Fibroblast of lung (primary cell): ENCODE data around the gene ITGB8. TPM values are rescaled to one million over a fixed set of nuclear protein-coding genes. Genes with fewer than 3 reads are reported as not detected.

Source experiments
- DNase-seq, 2 donors: peaks; one replicate each; pipeline versions ENCODE4 v3.0.0 to v3.0.0-alpha.2; 2010; ENCODE audit warnings: low read depth in 2 of 2
- H2AFZ ChIP-seq: 2 replicates; pipeline ENCODE4 v1.5.1; 2012; ENCODE audit warnings: low read length, control low read depth, inconsistent platforms
- H3K27ac ChIP-seq: 2 replicates; pipeline ENCODE4 v1.5.1; 2011; ENCODE audit warnings: low read length, control low read depth; ENCODE audit not compliant: insufficient read depth
- H3K27me3 ChIP-seq: 2 replicates; pipeline ENCODE4 v1.5.1; 2011; ENCODE audit warnings: mild to moderate bottlenecking, low read length; ENCODE audit not compliant: control insufficient read depth, insufficient read depth
- H3K36me3 ChIP-seq: 2 replicates; pipeline ENCODE4 v1.5.1; 2011; ENCODE audit warnings: low read length; ENCODE audit not compliant: control insufficient read depth, insufficient read depth
- H3K4me1 ChIP-seq: 2 replicates; pipeline ENCODE4 v1.5.1; 2011; ENCODE audit warnings: low read length; ENCODE audit not compliant: control insufficient read depth, insufficient read depth; ENCODE audit errors: extremely low read depth
- H3K4me2 ChIP-seq: 2 replicates; pipeline ENCODE4 v1.5.1; 2011; ENCODE audit warnings: low read length, control low read depth; ENCODE audit not compliant: insufficient read depth; ENCODE audit errors: extremely low read depth
- H3K4me3 ChIP-seq, 4 experiments: fragments of 200-600 bp in 1 of 4; sonication (generic) in 1 of 4; replicated peaks in 1 of 4; 2 replicates each; pipeline ENCODE4 v1.5.1; 2011 to 2016; ENCODE audit warnings: low read length in 4 of 4, low read depth in 3 of 4, mild to moderate bottlenecking in 3 of 4, control low read depth in 2 of 4, inconsistent platforms in 1 of 4, mixed read lengths in 1 of 4; ENCODE audit not compliant: insufficient read depth in 1 of 4; ENCODE audit errors: control extremely low read depth in 1 of 4
- H3K79me2 ChIP-seq: 2 replicates; pipeline ENCODE4 v1.5.1; 2012; ENCODE audit warnings: mild to moderate bottlenecking, low read length, inconsistent platforms; ENCODE audit not compliant: control insufficient read depth, insufficient read depth
- H3K9ac ChIP-seq: 2 replicates; pipeline ENCODE4 v1.5.1; 2011; ENCODE audit warnings: mild to moderate bottlenecking, low read length, control low read depth; ENCODE audit not compliant: insufficient read depth
- H3K9me3 ChIP-seq: 2 replicates; pipeline ENCODE4 v1.5.1; 2012; ENCODE audit warnings: low read depth, low read length; ENCODE audit not compliant: control insufficient read depth, insufficient read depth
- H4K20me1 ChIP-seq: 2 replicates; pipeline ENCODE4 v1.5.1; 2011; ENCODE audit warnings: low read length; ENCODE audit not compliant: control insufficient read depth, insufficient read depth; ENCODE audit errors: extremely low read depth
- CTCF ChIP-seq, 2 donors: IDR thresholded peaks in 1 of 2; conservative IDR thresholded peaks in 1 of 2; 1 replicate in 1 of 2; 2 replicates in 1 of 2; pipeline ENCODE4 v1.5.1; 2011 to 2012; ENCODE audit warnings: low read length in 2 of 2, control low read depth in 1 of 2, inconsistent platforms in 1 of 2, low read depth in 1 of 2, mild to moderate bottlenecking in 1 of 2
- EZH2 ChIP-seq: IDR thresholded peaks from 2 replicates; pipeline ENCODE4 v1.5.1; 2012; ENCODE audit warnings: low read length, control low read depth, mild to moderate bottlenecking; ENCODE audit errors: missing control alignments
- polyA plus RNA-seq, 2 donors: library from polyadenylated mRNA; depleted of rRNA in 1 of 2; stranded (reverse) in 1 of 2; unstranded in 1 of 2; fragments of >200 nt; gene quantifications; 2 replicates each; pipeline ENCODE4 v1.2.1, GENCODE V29; 2011 to 2012; ENCODE audit warnings: missing spikeins in 1 of 2
- total RNA-seq: library from RNA; depleted of rRNA; stranded (reverse); fragments of >200 nt; gene quantifications from 2 replicates; pipeline ENCODE4 v1.2.1, GENCODE V29; 2014

The ITGB8 gene
- total and polyA plus RNA-seq, 2 donors (not counting 1 experiment from before 2014, with no cell fraction given) = 3.8 to 100 TPM

- Histone ChIP-seq H4K20me1 (no peaks in the 10 kb centered on the region), H3K4me1 (no peaks in the 10 kb centered on the region), H3K27me3 (no peaks in the 10 kb centered on the region), H3K36me3 (no peaks in the 10 kb centered on the region), H2AFZ (no peak overlapping the region), H3K4me2 (no peak overlapping the region), H3K27ac (no peak overlapping the region), H3K4me3 (no peak overlapping the region), H3K9me3 (no peaks in the 10 kb centered on the region), H3K79me2 (no peaks in the 10 kb centered on the region), H3K9ac (no peak overlapping the region)
- DNase-seq = peak in 1 of 2 donors; percentile 35
- no peak for TF ChIP-seq EZH2
- no peak for TF ChIP-seq CTCF (conservative IDR thresholded peaks at IDR 0.05 in 1 of 2, IDR thresholded peaks at IDR 0.05 in 1 of 2; ENCODE audit: low read depth in 1 of 2, low read length in 2 of 2)
These were observed 10.4 kb upstream of the ITGB8 start for GRCh38 chr7:20320322-20320721.

GRCh38 chr7:20320786-20321185 lies 9.9 kb upstream of the ITGB8 start:
- TF ChIP-seq EZH2 (no peak), CTCF (conservative IDR thresholded peaks at IDR 0.05 in 1 of 2, IDR thresholded peaks at IDR 0.05 in 1 of 2; ENCODE audit: low read depth in 1 of 2, low read length in 2 of 2) (no peak)
- Histone ChIP-seq H3K4me1 (no peaks in the 10 kb centered on the region), H3K9me3 (no peaks in the 10 kb centered on the region), H2AFZ (no peak overlapping the region), H3K27ac (no peak overlapping the region), H3K27me3 (no peaks in the 10 kb centered on the region), H3K36me3 (no peaks in the 10 kb centered on the region), H3K4me3 (no peak overlapping the region), H3K79me2 (no peaks in the 10 kb centered on the region), H3K4me2 (no peak overlapping the region), H4K20me1 (no peaks in the 10 kb centered on the region), H3K9ac (no peak overlapping the region)
- no peak for DNase-seq

- Histone ChIP-seq H3K27me3 (no peaks in the 10 kb centered on the region), H3K9me3 (no peaks in the 10 kb centered on the region), H4K20me1 (no peaks in the 10 kb centered on the region), H3K4me3 (no peak overlapping the region), H3K9ac (no peak overlapping the region), H3K36me3 (no peaks in the 10 kb centered on the region), H2AFZ (no peak overlapping the region), H3K4me1 (peaks cover 2% of the 10 kb centered on the region), H3K27ac (no peak overlapping the region), H3K79me2 (no peaks in the 10 kb centered on the region), H3K4me2 (no peak overlapping the region)
- TF ChIP-seq CTCF (conservative IDR thresholded peaks at IDR 0.05 in 1 of 2, IDR thresholded peaks at IDR 0.05 in 1 of 2; ENCODE audit: low read depth in 1 of 2, low read length in 2 of 2) (no peak), EZH2 (no peak)
- peak; percentile 35 to 89 for DNase-seq
These were observed 7.1 kb upstream of the ITGB8 start for GRCh38 chr7:20323595-20323994.
